ENCODE results near the gene RNF213.

Gene RNF213

GRCh38 chr17:80442323-80442659 lies 181.6 kb downstream of the RNF213 start:
- DNase-seq: no peak

GRCh38 chr17:80442764-80443163 lies 182.1 kb downstream of the RNF213 start:
- no peak for DNase-seq

- no peak for DNase-seq
These were observed 182.8 kb downstream of the RNF213 start for GRCh38 chr17:80443498-80443897.

GRCh38 chr17:80443916-80444643 lies 183.4 kb downstream of the RNF213 start:
- DNase-seq: no peak

GRCh38 chr17:80444644-80444979 lies 184.0 kb downstream of the RNF213 start:
- DNase-seq: no peak

- no peak for DNase-seq
These were observed 184.5 kb downstream of the RNF213 start for GRCh38 chr17:80445007-80445725.

GRCh38 chr17:80445726-80446110 lies 185.1 kb downstream of the RNF213 start:
- no peak for DNase-seq

GRCh38 chr17:80446645-80447405 lies 186.2 kb downstream of the RNF213 start:
- DNase-seq: no peak

- no peak for DNase-seq
These were observed 187.1 kb downstream of the RNF213 start for GRCh38 chr17:80447790-80448189.

Measured in NCI-H187 (cell line).